T-helper 17 cell (primary cell): Measurements from ENCODE around the gene KMO. TPM values are rescaled to one million over a fixed set of nuclear protein-coding genes. Genes with fewer than 3 reads are reported as not detected.

Experiments used
- ATAC-seq: fragments of 150-1000 bp; cut with Tn5 transposase; 2 replicates; pipeline ENCODE4 v1.10.0; 2021; ENCODE audit warnings: mild to moderate bottlenecking, moderate library complexity
- DNase-seq, 3 donors: peaks; one replicate each; pipeline versions ENCODE4 v3.0.0 to v3.0.0-alpha.2; 2020 to 2021
- H3K9me3 ChIP-seq: one replicate; pipeline ENCODE4 v1.7.0; 2013; ENCODE audit warnings: low read length, mild to moderate bottlenecking; ENCODE audit not compliant: control insufficient read depth, poor library complexity, severe bottlenecking
- H3K27ac Mint-ChIP-seq: one replicate; pipeline ENCODE4 v1.8.0; 2022; ENCODE audit warnings: mild to moderate bottlenecking, moderate library complexity, mixed read lengths
- H3K27me3 Mint-ChIP-seq: one replicate; pipeline ENCODE4 v1.8.0; 2022; ENCODE audit warnings: mixed read lengths
- H3K36me3 Mint-ChIP-seq: one replicate; pipeline ENCODE4 v1.8.0; 2022; ENCODE audit warnings: low read depth, mixed read lengths
- H3K4me1 Mint-ChIP-seq: one replicate; pipeline ENCODE4 v1.8.0; 2022; ENCODE audit warnings: mild to moderate bottlenecking, mixed read lengths
- H3K4me3 Mint-ChIP-seq: one replicate; pipeline ENCODE4 v1.8.0; 2022; ENCODE audit warnings: mild to moderate bottlenecking, moderate library complexity, mixed read lengths
- total RNA-seq, 4 donors: library from RNA in 2 of 4; stranded (reverse) in 2 of 4; gene quantifications; one replicate each; pipeline ENCODE4 v1.2.3 and lab custom pipeline; 2022 to 2026

The KMO gene
- total RNA-seq, 2 donors from 2014 or later, result 1.5 TPM; not detected in 1

- DNase-seq (no peak), ATAC-seq (no peak)
- no peaks in the 10 kb centered on the region for H3K9me3 ChIP-seq
- Mint-ChIP-seq H3K27me3 (no peaks in the 10 kb centered on the region), H3K4me3 (no peak overlapping the region), H3K4me1 (peaks cover 17% of the 10 kb centered on the region), H3K27ac (no peak overlapping the region), H3K36me3 (no peaks in the 10 kb centered on the region)
These were observed 21.9 kb downstream of the KMO start for GRCh38 chr1:241553886-241554592.

DNA sequence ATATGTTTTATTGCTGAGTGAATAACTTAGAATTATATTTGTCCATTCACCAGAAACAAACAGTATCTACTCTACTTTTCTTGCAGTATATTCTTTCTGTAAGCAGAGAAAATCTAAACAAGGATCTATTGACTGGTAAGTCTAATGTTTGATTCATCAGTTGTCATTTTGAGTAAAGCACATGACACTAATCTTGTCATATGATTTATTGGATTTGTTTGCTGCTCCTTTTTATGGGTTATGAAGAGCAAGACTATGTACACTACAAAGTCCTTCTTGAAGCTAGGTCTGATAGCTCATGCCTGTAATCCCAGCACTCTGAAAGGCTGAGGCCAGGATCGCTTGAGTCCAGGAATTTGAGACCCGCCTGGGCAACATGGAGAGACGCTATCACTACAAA is 23.3 kb downstream of the KMO start:
- no peak overlapping the region for H3K27ac Mint-ChIP-seq
- no peak for ATAC-seq
- no peaks in the 10 kb centered on the region for H3K36me3 Mint-ChIP-seq
- peaks cover 16% of the 10 kb centered on the region for H3K4me1 Mint-ChIP-seq
- no peak for DNase-seq
- no peaks in the 10 kb centered on the region for H3K9me3 ChIP-seq
- no peak overlapping the region for H3K4me3 Mint-ChIP-seq
- peaks cover under 1% of the 10 kb centered on the region for H3K27me3 Mint-ChIP-seq

GRCh38 chr1:241557031-241557430 is 24.9 kb downstream of the KMO start:
- H3K27me3 Mint-ChIP-seq, result peaks cover 10% of the 10 kb centered on the region
- H3K36me3 Mint-ChIP-seq, result no peaks in the 10 kb centered on the region
- no peak overlapping the region for H3K4me3 Mint-ChIP-seq
- ATAC-seq (no peak), DNase-seq (no peak)
- no peaks in the 10 kb centered on the region for H3K9me3 ChIP-seq
- H3K4me1 Mint-ChIP-seq, result peaks cover 4% of the 10 kb centered on the region
- H3K27ac Mint-ChIP-seq, result no peak overlapping the region

DNA sequence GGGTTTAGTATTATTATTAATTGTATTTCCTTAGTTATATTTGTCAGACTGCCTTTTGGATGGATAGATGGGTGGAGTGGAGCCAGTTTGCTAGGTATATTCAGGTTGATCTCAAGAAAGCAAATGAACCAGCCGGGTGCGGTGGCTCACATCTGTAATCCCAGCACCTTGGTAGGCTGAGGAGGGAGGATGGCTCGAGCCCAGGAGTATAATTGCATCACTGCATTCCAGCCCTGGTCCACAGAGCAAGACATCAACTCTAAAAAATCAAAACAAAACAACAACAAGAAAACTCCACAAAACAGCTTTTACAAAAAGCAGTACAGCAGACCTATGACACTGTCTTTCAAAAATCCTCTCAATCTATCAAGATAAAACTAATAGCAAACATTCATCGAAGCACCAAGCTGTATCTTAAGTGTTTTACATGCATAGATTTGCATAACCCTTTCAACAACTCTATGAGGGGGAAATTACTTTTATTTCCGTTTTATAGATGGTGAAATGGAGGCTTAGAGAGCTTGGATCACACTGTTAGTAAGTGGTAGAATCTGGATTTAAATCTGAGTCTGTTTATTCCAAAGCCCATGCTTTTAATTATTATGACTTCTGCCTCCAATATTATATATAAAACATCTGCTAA is 25.5 kb downstream of the KMO start:
- H3K4me3 Mint-ChIP-seq, result no peak overlapping the region
- H3K27me3 Mint-ChIP-seq, result peaks cover 10% of the 10 kb centered on the region
- H3K27ac Mint-ChIP-seq, result no peak overlapping the region
- ATAC-seq (no peak), DNase-seq (no peak)
- peaks cover 4% of the 10 kb centered on the region for H3K4me1 Mint-ChIP-seq
- H3K36me3 Mint-ChIP-seq, result no peaks in the 10 kb centered on the region
- no peaks in the 10 kb centered on the region for H3K9me3 ChIP-seq

DNA sequence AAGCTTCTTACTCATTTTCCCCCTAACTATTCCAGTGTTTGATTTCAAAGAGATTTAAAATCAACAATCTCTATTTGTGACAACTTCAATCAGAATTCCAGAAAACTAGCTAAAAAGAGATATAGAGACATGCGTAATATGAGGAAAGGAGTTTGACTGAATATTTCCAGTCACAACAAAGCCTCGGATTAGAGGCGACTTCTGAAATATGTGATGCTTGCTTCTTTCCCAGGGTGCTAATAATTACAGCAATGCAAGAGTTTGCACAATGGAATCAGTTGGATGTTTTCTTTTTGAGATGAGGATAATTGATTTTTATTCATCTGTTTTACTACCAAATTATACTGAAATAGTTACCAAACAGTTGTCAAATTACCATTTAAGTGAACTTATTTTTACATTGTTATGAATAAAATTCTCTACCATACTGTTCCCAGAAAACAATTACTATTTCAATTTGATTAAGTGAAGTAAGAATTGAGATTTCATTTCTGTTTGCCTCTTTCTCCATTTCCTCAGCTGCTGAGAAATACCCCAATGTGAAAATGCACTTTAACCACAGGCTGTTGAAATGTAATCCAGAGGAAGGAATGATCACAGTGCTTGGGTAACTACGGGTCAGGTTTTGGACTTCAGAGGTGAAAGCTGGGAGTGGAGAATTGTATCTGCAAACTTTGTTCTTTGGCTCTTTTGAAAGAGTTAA is 28.1 kb downstream of the KMO start:
- ATAC-seq, result no peak
- H3K4me3 Mint-ChIP-seq, result no peak overlapping the region
- H3K27ac Mint-ChIP-seq, result no peak overlapping the region
- H3K27me3 Mint-ChIP-seq, result peaks cover 10% of the 10 kb centered on the region
- no peaks in the 10 kb centered on the region for H3K36me3 Mint-ChIP-seq
- H3K9me3 ChIP-seq, result no peaks in the 10 kb centered on the region
- DNase-seq, result no peak
- peaks cover 4% of the 10 kb centered on the region for H3K4me1 Mint-ChIP-seq

- peaks cover 10% of the 10 kb centered on the region for H3K27me3 Mint-ChIP-seq
- H3K36me3 Mint-ChIP-seq, result no peaks in the 10 kb centered on the region
- ATAC-seq (no peak), DNase-seq (no peak)
- H3K9me3 ChIP-seq, result no peaks in the 10 kb centered on the region
- H3K4me3 Mint-ChIP-seq, result no peak overlapping the region
- no peak overlapping the region for H3K27ac Mint-ChIP-seq
- peaks cover 4% of the 10 kb centered on the region for H3K4me1 Mint-ChIP-seq
These were observed 28.6 kb downstream of the KMO start for GRCh38 chr1:241560849-241561187.

DNA sequence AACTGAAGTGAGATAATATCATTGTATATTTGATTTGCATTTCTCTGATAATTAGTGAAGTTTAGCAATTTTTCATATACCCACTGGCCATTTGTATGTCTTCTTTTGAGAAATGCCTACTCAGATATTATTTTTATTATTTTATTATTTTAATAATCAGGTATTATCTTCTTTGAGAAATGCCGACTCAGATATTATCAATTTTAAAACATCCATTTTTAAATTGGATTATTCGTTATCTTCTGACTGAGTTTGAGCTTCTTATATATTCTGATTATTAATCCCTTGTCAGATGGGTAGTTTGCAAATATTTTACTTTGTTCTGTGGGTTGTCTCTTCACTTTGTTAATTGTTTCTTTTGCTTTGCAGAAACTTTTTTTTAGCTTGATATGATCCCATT is 37.7 kb downstream of the KMO start:
- Mint-ChIP-seq H3K4me3 (no peak overlapping the region), H3K4me1 (no peaks in the 10 kb centered on the region), H3K27ac (no peak overlapping the region), H3K36me3 (no peaks in the 10 kb centered on the region), H3K27me3 (peaks cover 19% of the 10 kb centered on the region)
- DNase-seq, result no peak
- H3K9me3 ChIP-seq, result no peaks in the 10 kb centered on the region
- no peak for ATAC-seq

GRCh38 chr1:241574154-241574553 is 42.0 kb downstream of the KMO start:
- no peaks in the 10 kb centered on the region for H3K9me3 ChIP-seq
- Mint-ChIP-seq H3K36me3 (no peaks in the 10 kb centered on the region), H3K27ac (no peak overlapping the region), H3K27me3 (peaks cover 18% of the 10 kb centered on the region), H3K4me1 (no peaks in the 10 kb centered on the region), H3K4me3 (no peak overlapping the region)
- ATAC-seq, result no peak
- DNase-seq, result no peak

- Mint-ChIP-seq H3K36me3 (peaks cover 2% of the 10 kb centered on the region), H3K27me3 (peaks cover 8% of the 10 kb centered on the region), H3K4me1 (no peaks in the 10 kb centered on the region), H3K4me3 (no peak overlapping the region), H3K27ac (no peak overlapping the region)
- H3K9me3 ChIP-seq, result no peaks in the 10 kb centered on the region
- DNase-seq, result no peak
- ATAC-seq, result no peak
These were observed 47.3 kb downstream of the KMO start for GRCh38 chr1:241579434-241579833.

GRCh38 chr1:241582921-241583321 is 50.7 kb downstream of the KMO start:
- Mint-ChIP-seq H3K27ac (no peak overlapping the region), H3K4me1 (no peaks in the 10 kb centered on the region), H3K27me3 (peaks cover 8% of the 10 kb centered on the region), H3K36me3 (peaks cover 4% of the 10 kb centered on the region), H3K4me3 (no peak overlapping the region)
- H3K9me3 ChIP-seq, result no peaks in the 10 kb centered on the region
- DNase-seq, result no peak
- ATAC-seq, result no peak

DNA sequence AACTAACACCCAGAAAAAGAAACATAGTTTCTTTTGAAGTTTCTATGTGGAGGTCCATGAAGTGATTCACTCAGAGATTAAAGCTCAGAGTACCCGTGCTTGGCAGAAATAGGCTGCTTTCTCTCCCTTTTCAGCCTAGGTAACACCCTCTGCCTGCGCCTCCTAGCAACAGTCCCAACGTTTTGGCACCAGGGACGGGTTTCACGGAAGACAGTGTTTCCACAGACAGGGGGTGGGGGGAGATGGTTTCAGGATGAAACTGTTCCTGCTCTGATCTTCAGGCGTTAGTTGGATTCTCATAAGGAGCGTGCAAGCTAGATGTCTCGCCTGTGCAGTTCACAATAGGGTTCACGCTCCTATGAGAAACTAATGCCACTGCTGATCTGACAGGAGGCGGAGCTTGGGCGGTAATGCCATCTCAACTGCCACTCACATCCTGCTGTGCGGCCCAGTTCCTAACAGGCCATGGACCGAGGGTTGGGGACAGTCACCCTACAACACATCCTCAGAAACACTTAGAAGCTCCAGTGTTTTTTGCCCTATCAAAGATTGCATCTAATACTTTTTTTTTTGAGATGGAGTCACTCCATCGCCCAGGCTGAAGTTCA is 54.8 kb downstream of the KMO start:
- no peaks in the 10 kb centered on the region for H3K9me3 ChIP-seq
- H3K27ac Mint-ChIP-seq, result no peak overlapping the region
- H3K36me3 Mint-ChIP-seq, result peaks cover 4% of the 10 kb centered on the region
- H3K4me3 Mint-ChIP-seq, result no peak overlapping the region
- DNase-seq, result no peak
- ATAC-seq, result no peak
- H3K4me1 Mint-ChIP-seq, result no peaks in the 10 kb centered on the region
- peaks cover 8% of the 10 kb centered on the region for H3K27me3 Mint-ChIP-seq

GRCh38 chr1:241589521-241589920 is 57.3 kb downstream of the KMO start:
- ATAC-seq (no peak), DNase-seq (no peak)
- no peaks in the 10 kb centered on the region for H3K27me3 Mint-ChIP-seq
- no peaks in the 10 kb centered on the region for H3K9me3 ChIP-seq
- H3K4me3 Mint-ChIP-seq, result no peak overlapping the region
- peaks cover 2% of the 10 kb centered on the region for H3K36me3 Mint-ChIP-seq
- H3K4me1 Mint-ChIP-seq, result peaks cover 2% of the 10 kb centered on the region
- H3K27ac Mint-ChIP-seq, result no peak overlapping the region

DNA sequence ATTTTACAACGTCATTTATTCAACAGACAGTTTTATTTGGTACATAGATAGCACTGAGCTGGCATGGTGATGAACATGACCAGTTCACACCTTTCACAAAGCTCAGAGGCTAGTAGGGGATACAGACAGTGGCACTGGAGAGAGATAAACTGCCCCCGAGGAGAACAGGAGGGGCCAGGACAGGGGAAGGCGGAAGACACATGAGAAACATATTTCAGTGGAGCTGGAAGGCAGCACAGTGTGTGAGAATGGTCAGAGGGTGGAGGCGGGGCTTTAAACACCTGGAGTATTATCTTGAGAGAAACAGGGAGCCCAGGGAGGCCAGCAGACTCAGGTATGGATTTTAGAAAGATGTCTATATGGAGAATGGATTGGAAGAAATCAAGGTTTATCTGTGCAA is 58.5 kb downstream of the KMO start:
- DNase-seq (no peak), ATAC-seq (no peak)
- Mint-ChIP-seq H3K4me1 (peaks cover 2% of the 10 kb centered on the region), H3K4me3 (no peak overlapping the region), H3K36me3 (peaks cover 4% of the 10 kb centered on the region), H3K27me3 (no peaks in the 10 kb centered on the region), H3K27ac (no peak overlapping the region)
- H3K9me3 ChIP-seq, result no peaks in the 10 kb centered on the region
